ENCODE data around the gene CARD11.

The CARD11 gene

GRCh38 chr7:2936891-2937580 is 106.6 kb downstream of the CARD11 start:
- no peak for DNase-seq
- TF ChIP-seq GATA1 (IDR thresholded peaks at IDR 0.05; ENCODE audit: low read depth, low read length) (no peak), POLR2A (IDR thresholded peaks at IDR 0.05; ENCODE audit: low read length) (no peak)

- no peak for DNase-seq
- TF ChIP-seq GATA1 (IDR thresholded peaks at IDR 0.05; ENCODE audit: low read depth, low read length) (no peak), POLR2A (IDR thresholded peaks at IDR 0.05; ENCODE audit: low read length) (no peak)
These were observed 107.4 kb downstream of the CARD11 start for GRCh38 chr7:2936301-2936700.

GRCh38 chr7:2934984-2935740 is 108.5 kb downstream of the CARD11 start:
- no peak for DNase-seq
- TF ChIP-seq GATA1 (IDR thresholded peaks at IDR 0.05; ENCODE audit: low read depth, low read length) (no peak), POLR2A (IDR thresholded peaks at IDR 0.05; ENCODE audit: low read length) (no peak)

- DNase-seq, result no peak
These were observed 109.4 kb downstream of the CARD11 start for GRCh38 chr7:2934211-2934731.

GRCh38 chr7:2932402-2933251 is 111.0 kb downstream of the CARD11 start:
- no peak for DNase-seq

More at GRCh38 chr7:2934211-2934731, 109.4 kb downstream of the CARD11 start:
- TF ChIP-seq POLR2A (IDR thresholded peaks at IDR 0.05; ENCODE audit: low read length) (no peak), GATA1 (IDR thresholded peaks at IDR 0.05; ENCODE audit: low read depth, low read length) (no peak)

GRCh38 chr7:2931034-2931415 is 112.6 kb downstream of the CARD11 start:
- TF ChIP-seq GATA1 (IDR thresholded peaks at IDR 0.05; ENCODE audit: low read depth, low read length), result no peak
- DNase-seq, result no peak

More at GRCh38 chr7:2932402-2933251, 111.0 kb downstream of the CARD11 start:
- TF ChIP-seq GATA1 (IDR thresholded peaks at IDR 0.05; ENCODE audit: low read depth, low read length), result no peak
- TF ChIP-seq POLR2A (IDR thresholded peaks at IDR 0.05; ENCODE audit: low read length), result no peak

- TF ChIP-seq GATA1 (IDR thresholded peaks at IDR 0.05; ENCODE audit: low read depth, low read length) (no peak), POLR2A (IDR thresholded peaks at IDR 0.05; ENCODE audit: low read length) (no peak)
- no peak for DNase-seq
These were observed 113.2 kb downstream of the CARD11 start for GRCh38 chr7:2930310-2931033.

- no peak for TF ChIP-seq POLR2A (IDR thresholded peaks at IDR 0.05; ENCODE audit: low read length)
- TF ChIP-seq GATA1 (IDR thresholded peaks at IDR 0.05; ENCODE audit: low read depth, low read length), result no peak
- DNase-seq, result no peak
These were observed 114.1 kb downstream of the CARD11 start for GRCh38 chr7:2929321-2930201.

- no peak for DNase-seq
- TF ChIP-seq POLR2A (IDR thresholded peaks at IDR 0.05; ENCODE audit: low read length) (no peak), GATA1 (IDR thresholded peaks at IDR 0.05; ENCODE audit: low read depth, low read length) (no peak)
These were observed 114.9 kb downstream of the CARD11 start for GRCh38 chr7:2928613-2929311.

- TF ChIP-seq GATA1 (IDR thresholded peaks at IDR 0.05; ENCODE audit: low read depth, low read length), result no peak
- TF ChIP-seq POLR2A (IDR thresholded peaks at IDR 0.05; ENCODE audit: low read length), result no peak
- DNase-seq, result no peak
These were observed 115.4 kb downstream of the CARD11 start for GRCh38 chr7:2928256-2928612.

GRCh38 chr7:2927592-2927991 is 116.1 kb downstream of the CARD11 start:
- TF ChIP-seq GATA1 (IDR thresholded peaks at IDR 0.05; ENCODE audit: low read depth, low read length) (no peak), POLR2A (IDR thresholded peaks at IDR 0.05; ENCODE audit: low read length) (no peak)
- DNase-seq, result no peak

GRCh38 chr7:2926896-2927405 is 116.7 kb downstream of the CARD11 start:
- TF ChIP-seq GATA1 (IDR thresholded peaks at IDR 0.05; ENCODE audit: low read depth, low read length) (no peak), POLR2A (IDR thresholded peaks at IDR 0.05; ENCODE audit: low read length) (no peak)
- DNase-seq, result no peak
